ENCODE results near the gene MRPS11. TPM values are rescaled to one million over a fixed set of nuclear protein-coding genes. Genes with fewer than 3 reads are reported as not detected.

MRPS11 gene
- total and polyA plus RNA-seq, 9 donors = 8.3 to 32.4 (median 21.7) TPM

DNA sequence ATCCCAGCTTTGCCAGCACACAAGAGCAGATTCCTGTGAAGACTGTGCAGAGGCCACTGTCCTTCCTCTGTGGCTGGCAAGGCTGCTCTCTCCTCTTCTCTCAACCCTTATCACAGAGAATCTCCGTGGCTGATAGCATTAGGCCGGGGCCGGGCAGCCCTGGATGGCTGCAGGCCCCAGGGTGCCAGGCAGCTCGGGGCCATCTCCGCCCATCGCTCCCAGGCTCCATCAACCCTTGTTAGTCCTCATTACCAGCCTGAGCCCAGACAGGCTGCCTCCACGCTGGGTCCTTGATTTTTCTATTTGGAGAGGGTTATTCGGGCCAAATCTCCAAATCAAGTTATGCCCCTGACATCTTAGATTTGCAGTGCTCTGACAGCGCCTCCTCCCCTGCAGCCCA is 39.5 kb upstream of the MRPS11 start:
- Histone ChIP-seq H3K36me3 (no peaks in the 10 kb centered on the region), H3K27ac (no peak overlapping the region), H3K9me3 (no peaks in the 10 kb centered on the region), H3K4me1 (ENCODE audit: insufficient read depth) (no peaks in the 10 kb centered on the region), H3K27me3 (no peaks in the 10 kb centered on the region), H3K4me3 (no peak overlapping the region)
- WGBS, 3 donors = 58 to 64% (median 59%) methylated on average over 9 of the region's 9 CpGs
- no peak for DNase-seq
- TF ChIP-seq POLR2A (IDR thresholded peaks at IDR 0.05) = no peak
- TF ChIP-seq, protein P1, sequence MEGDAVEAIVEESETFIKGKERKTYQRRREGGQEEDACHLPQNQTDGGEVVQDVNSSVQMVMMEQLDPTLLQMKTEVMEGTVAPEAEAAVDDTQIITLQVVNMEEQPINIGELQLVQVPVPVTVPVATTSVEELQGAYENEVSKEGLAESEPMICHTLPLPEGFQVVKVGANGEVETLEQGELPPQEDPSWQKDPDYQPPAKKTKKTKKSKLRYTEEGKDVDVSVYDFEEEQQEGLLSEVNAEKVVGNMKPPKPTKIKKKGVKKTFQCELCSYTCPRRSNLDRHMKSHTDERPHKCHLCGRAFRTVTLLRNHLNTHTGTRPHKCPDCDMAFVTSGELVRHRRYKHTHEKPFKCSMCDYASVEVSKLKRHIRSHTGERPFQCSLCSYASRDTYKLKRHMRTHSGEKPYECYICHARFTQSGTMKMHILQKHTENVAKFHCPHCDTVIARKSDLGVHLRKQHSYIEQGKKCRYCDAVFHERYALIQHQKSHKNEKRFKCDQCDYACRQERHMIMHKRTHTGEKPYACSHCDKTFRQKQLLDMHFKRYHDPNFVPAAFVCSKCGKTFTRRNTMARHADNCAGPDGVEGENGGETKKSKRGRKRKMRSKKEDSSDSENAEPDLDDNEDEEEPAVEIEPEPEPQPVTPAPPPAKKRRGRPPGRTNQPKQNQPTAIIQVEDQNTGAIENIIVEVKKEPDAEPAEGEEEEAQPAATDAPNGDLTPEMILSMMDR (IDR thresholded peaks at IDR 0.05) = no peak
- no peak for TF ChIP-seq EP300 (IDR thresholded peaks at IDR 0.05)
- intact Hi-C loops (cut with DNase I) = no loop called here

- Histone ChIP-seq H3K27me3 (no peaks in the 10 kb centered on the region), H3K27ac (no peak overlapping the region), H3K4me3 (no peak overlapping the region), H3K36me3 (no peaks in the 10 kb centered on the region), H3K4me1 (ENCODE audit: insufficient read depth) (no peaks in the 10 kb centered on the region), H3K9me3 (no peaks in the 10 kb centered on the region)
- 72 to 81% (median 75%) methylated on average over 12 of the region's 12 CpGs for WGBS, 3 donors
- no peak for TF ChIP-seq POLR2A (IDR thresholded peaks at IDR 0.05)
- TF ChIP-seq, protein P1 (IDR thresholded peaks at IDR 0.05) = no peak
- no peak for TF ChIP-seq EP300 (IDR thresholded peaks at IDR 0.05)
- intact Hi-C loops (cut with DNase I) = no loop called here
- no peak for DNase-seq
These were observed 38.5 kb upstream of the MRPS11 start for GRCh38 chr15:88428805-88429605.

GRCh38 chr15:88430051-88430450 is 37.5 kb upstream of the MRPS11 start:
- H3K4me1 ChIP-seq (ENCODE audit: insufficient read depth) = no peaks in the 10 kb centered on the region
- intact Hi-C loops (cut with DNase I) = no loop called here
- TF ChIP-seq, protein P1 (IDR thresholded peaks at IDR 0.05) = no peak
- TF ChIP-seq POLR2A (IDR thresholded peaks at IDR 0.05) = no peak
- no peak for TF ChIP-seq EP300 (IDR thresholded peaks at IDR 0.05)
- no peak for DNase-seq
- no peaks in the 10 kb centered on the region for H3K27me3 ChIP-seq
- no peaks in the 10 kb centered on the region for H3K36me3 ChIP-seq
- no peaks in the 10 kb centered on the region for H3K9me3 ChIP-seq
- no peak overlapping the region for H3K4me3 ChIP-seq
- no peak overlapping the region for H3K27ac ChIP-seq

DNA sequence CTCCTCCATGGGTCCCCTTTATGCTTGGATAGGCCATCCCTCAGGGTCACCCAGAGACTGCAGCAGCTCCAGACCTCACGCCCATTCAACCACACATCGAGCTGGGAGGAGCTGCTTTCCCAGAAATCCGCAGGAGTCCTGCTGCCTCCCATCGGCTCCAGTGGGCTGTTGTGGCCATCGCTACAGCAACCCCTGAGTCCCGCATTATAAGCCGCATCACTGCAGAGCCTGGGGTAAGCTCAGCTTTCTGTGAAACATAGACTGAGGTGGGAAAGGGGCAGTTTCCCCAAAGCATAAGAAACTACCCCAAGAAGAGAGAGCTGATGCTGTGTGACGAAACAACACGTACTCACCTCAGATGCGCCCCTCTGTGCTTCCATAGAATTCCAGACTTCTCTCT is 36.1 kb upstream of the MRPS11 start:
- Histone ChIP-seq H3K36me3 (no peaks in the 10 kb centered on the region), H3K4me3 (no peak overlapping the region), H3K27ac (no peak overlapping the region), H3K27me3 (no peaks in the 10 kb centered on the region), H3K4me1 (ENCODE audit: insufficient read depth) (no peaks in the 10 kb centered on the region), H3K9me3 (no peaks in the 10 kb centered on the region)
- no peak for DNase-seq
- TF ChIP-seq POLR2A (IDR thresholded peaks at IDR 0.05) = no peak
- TF ChIP-seq, protein P1 (IDR thresholded peaks at IDR 0.05) = no peak
- no peak for TF ChIP-seq EP300 (IDR thresholded peaks at IDR 0.05)
- intact Hi-C loops (cut with DNase I) = no loop called here
- WGBS, 3 donors = 80 to 82% (median 81%) methylated on average over 10 of the region's 10 CpGs

Data from ovary (tissue), 9 donors.